Mesodermal cell (in vitro differentiated cells): ENCODE results near the gene PLCB3.

Experiments used
- H3K27ac ChIP-seq: 2 replicates; pipeline ENCODE4 v1.7.0; 2013; ENCODE audit warnings: mild to moderate bottlenecking, low read depth, low read length, moderate library complexity; ENCODE audit not compliant: severe bottlenecking
- H3K36me3 ChIP-seq: 2 replicates; pipeline ENCODE4 v1.7.1; 2013; ENCODE audit warnings: mild to moderate bottlenecking, low read length, moderate library complexity; ENCODE audit not compliant: control insufficient read depth, insufficient read depth
- H3K4me1 ChIP-seq: one replicate; pipeline ENCODE4 v1.7.1; 2013; ENCODE audit warnings: mild to moderate bottlenecking, low read length; ENCODE audit not compliant: insufficient read depth, control insufficient read depth, poor library complexity, severe bottlenecking
- H3K4me3 ChIP-seq: 2 replicates; pipeline ENCODE4 v1.7.0; 2013; ENCODE audit warnings: low read length, control low read depth, mild to moderate bottlenecking; ENCODE audit not compliant: insufficient read depth, poor library complexity, severe bottlenecking; ENCODE audit errors: extremely low read depth
- H3K9me3 ChIP-seq: 2 replicates; pipeline ENCODE4 v1.7.1; 2013; ENCODE audit warnings: mild to moderate bottlenecking, low read length, moderate library complexity; ENCODE audit not compliant: control insufficient read depth
- WGBS, 2 experiments: methylation state at CpG; one replicate each; pipeline ENCODE4 v1.1.5; 2013; ENCODE audit warnings: missing lambda C conversion rate in 2 of 2; ENCODE audit not compliant: insufficient coverage in 2 of 2; 5-methylcytosine and 5-hydroxymethylcytosine counted together

The PLCB3 gene

DNA sequence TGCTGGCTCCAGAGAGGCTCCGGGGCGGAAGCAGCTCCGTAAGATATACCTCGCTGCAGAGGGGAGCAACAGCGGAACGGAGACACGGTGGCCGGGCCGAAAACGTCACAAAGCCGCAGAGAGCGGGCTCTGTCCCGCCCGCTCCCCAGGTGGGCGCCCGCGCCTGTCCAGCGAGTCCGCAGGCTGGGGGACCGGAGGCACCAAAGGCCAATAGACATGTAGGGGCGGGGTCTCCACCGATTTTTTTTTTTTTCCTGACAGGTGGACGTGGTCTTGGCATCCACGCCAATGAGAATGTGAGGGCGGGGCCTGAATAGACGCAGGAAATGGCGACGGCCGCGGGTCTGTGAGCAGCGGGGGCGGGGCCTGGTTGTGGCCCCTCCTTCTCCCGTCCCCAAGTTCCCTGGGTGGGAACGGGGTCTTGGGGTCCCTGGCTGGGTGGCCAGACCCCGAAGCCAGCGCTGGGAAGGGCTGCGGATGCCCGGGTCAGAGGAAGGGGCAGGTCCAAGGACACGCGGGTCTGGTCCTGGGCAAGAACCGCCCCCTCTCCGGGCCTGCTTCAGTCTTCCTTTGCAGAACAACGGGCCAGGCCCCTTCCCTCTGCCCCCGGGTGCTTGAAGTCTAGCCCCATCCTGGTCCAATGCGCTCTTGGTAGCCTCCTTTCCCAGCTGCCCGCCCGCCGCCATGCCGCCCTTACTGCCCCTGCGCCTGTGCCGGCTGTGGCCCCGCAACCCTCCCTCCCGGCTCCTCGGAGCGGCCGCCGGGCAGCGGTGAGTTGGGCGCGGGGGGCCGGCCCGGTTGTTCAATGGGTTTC is 21.0 kb upstream of the PLCB3 start, which contains the start of gene DNAJC4:
TSS of gene DNAJC4 (plus strand) at position 378 of the 814 bp plus-strand sequence. CDS start at position 685, 307 bp downstream.
- peak within 1 kb of the TSS; percentile 17 for H3K27ac ChIP-seq

DNA sequence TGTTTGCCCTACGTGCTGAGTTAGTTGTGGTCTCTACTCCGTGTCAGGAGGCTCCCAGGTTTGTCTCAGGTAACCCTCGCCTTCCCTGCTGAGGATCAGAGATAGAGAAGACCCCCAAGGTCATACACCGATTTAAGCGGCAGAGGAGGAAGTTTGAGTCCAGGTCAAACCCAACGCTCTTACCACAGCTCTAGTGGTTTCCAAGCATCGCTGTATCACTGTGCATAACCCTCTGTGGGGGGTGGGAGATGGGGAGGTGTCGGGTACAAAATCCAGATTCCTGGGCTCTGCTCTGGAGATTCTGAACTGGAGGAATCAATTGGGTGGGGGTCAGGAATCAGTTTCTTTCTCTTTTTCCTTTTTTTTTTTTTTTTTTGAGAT is 20.4 kb upstream of the PLCB3 start:
- H3K27ac ChIP-seq, result no peak overlapping the region
- H3K9me3 ChIP-seq, result no peaks in the 10 kb centered on the region
- peak overlapping the region; percentile 54 for H3K4me3 ChIP-seq
- H3K4me1 ChIP-seq, result peaks cover 5% of the 10 kb centered on the region
- peaks cover 2% of the 10 kb centered on the region for H3K36me3 ChIP-seq
- WGBS, 2 experiments, result 17% methylated on average over 7 of the region's 8 CpGs; no CpG with 5 or more reads in 1 of the 2 experiments

More for the DNA sequence above, 21.0 kb upstream of the PLCB3 start, which contains the start of gene DNAJC4:
- H3K36me3 ChIP-seq, result peaks cover 2% of the 10 kb centered on the region
- peak within 1 kb of the TSS; percentile 54 for H3K4me3 ChIP-seq
- H3K4me1 ChIP-seq, result peaks cover 7% of the 10 kb centered on the region
- no peaks in the 10 kb centered on the region for H3K9me3 ChIP-seq
- 1% methylated on average over 60 to 61 of the region's 62 CpGs for WGBS, 2 experiments

GRCh38 chr11:64231546-64231945 is 19.8 kb upstream of the PLCB3 start:
- H3K9me3 ChIP-seq, result no peaks in the 10 kb centered on the region
- H3K36me3 ChIP-seq, result peaks cover 2% of the 10 kb centered on the region
- 88 to 94% methylated on average over 6 to 7 of the region's 7 CpGs for WGBS, 2 experiments
- H3K4me1 ChIP-seq, result peaks cover 5% of the 10 kb centered on the region
- H3K27ac ChIP-seq, result no peak overlapping the region
- H3K4me3 ChIP-seq, result no peak overlapping the region

GRCh38 chr11:64232182-64232966 is 19.0 kb upstream of the PLCB3 start:
- Histone ChIP-seq H3K9me3 (no peaks in the 10 kb centered on the region), H3K4me3 (no peak overlapping the region), H3K36me3 (peaks cover 5% of the 10 kb centered on the region), H3K4me1 (no peaks in the 10 kb centered on the region), H3K27ac (no peak overlapping the region)
- WGBS, 2 experiments, result 96% methylated on average over 13 to 15 of the region's 15 CpGs

- 95 to 97% methylated on average over 8 of the region's 8 CpGs for WGBS, 2 experiments
Observed at GRCh38 chr11:64232967-64233315, 18.4 kb upstream of the PLCB3 start.

DNA sequence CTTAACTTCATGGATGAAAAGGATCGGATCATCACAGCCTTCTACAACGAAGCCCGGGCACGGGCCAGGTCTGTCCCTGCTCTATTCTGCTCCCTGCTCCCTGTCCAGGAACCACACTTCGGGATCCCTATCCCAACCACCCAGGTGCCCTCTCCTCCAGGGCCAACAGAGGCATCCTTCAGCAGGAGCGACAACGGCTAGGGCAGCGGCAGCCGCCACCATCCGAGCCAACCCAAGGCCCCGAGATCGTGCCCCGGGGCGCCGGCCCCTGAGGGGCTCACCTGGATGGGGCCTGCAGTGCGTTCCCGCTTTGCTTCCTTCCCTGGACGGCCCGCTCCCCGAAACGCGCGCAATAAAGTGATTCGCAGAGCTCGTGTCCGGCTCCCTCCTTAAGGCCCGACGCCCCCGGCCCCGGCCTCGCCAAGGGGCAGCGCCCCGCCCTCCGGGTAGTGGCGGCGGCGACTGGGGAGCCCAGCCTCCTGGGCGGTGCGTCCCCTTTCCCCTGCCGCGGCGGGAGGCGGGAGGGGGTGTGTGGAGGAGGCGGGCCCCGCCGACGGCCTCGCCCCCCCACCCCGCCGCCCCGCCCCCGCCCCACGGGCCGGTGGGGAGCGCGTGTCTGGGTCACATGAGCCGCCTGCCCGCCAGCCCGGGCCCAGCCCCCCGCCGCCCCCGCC is 17.3 kb upstream of the PLCB3 start, which contains the start of gene VEGFB:
TSS of gene VEGFB (plus strand) at position 672 of the 674 bp plus-strand sequence. CDS start 250 bp downstream, outside the sequence.
- H3K9me3 ChIP-seq, result no peaks in the 10 kb centered on the region
- peak within 1 kb of the TSS; percentile 52 for H3K4me3 ChIP-seq
- peaks cover 18% of the 10 kb centered on the region for H3K36me3 ChIP-seq
- 2 to 4% methylated on average over 26 to 41 of the region's 62 CpGs for whole genome bisulfite sequencing, 2 experiments
- no peaks in the 10 kb centered on the region for H3K4me1 ChIP-seq
- no peak within 1 kb of the TSS for H3K27ac ChIP-seq

More at GRCh38 chr11:64232967-64233315, 18.4 kb upstream of the PLCB3 start:
- H3K36me3 ChIP-seq, result peaks cover 11% of the 10 kb centered on the region
- H3K4me1 ChIP-seq, result no peaks in the 10 kb centered on the region
- no peaks in the 10 kb centered on the region for H3K9me3 ChIP-seq
- H3K27ac ChIP-seq, result no peak overlapping the region
- H3K4me3 ChIP-seq, result no peak overlapping the region

DNA sequence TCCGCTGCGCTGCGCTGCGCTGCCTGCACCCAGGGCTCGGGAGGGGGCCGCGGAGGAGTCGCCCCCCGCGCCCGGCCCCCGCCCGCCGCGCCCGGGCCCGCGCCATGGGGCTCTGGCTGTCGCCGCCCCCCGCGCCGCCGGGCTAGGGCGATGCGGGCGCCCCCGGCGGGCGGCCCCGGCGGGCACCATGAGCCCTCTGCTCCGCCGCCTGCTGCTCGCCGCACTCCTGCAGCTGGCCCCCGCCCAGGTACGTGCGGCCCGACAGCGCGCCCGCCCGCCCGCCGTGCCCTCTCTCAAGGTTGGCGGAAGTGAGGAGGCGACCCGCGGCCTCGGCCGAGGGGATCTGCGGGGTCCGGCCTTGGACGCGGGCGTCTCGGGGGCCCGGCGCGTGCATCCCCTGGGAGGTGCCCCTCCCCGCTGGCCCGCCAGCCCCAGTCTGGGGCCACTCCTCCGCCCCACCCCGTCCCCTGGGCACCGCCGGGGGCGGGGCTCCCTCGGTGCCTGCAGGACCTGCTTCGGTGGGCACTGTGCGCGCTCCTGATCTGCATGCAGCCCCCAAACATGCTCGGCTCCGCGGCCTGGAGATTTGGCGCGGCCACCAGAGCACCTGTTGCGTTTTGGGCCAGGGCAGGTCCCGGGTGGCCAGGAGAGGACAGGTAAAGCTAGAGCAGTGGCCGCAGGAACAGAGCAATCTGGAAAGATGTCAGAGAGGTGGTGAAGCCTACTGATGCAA is 16.5 kb upstream of the PLCB3 start:
- Histone ChIP-seq H3K4me3 (peak overlapping the region; percentile 52), H3K9me3 (no peaks in the 10 kb centered on the region), H3K4me1 (peaks cover under 1% of the 10 kb centered on the region), H3K36me3 (peaks cover 16% of the 10 kb centered on the region), H3K27ac (no peak overlapping the region)
- 2 to 4% methylated on average over 36 to 69 of the region's 80 CpGs for WGBS, 2 experiments

GRCh38 chr11:64235437-64236161 is 15.7 kb upstream of the PLCB3 start:
- H3K36me3 ChIP-seq, result peaks cover 16% of the 10 kb centered on the region
- H3K4me1 ChIP-seq, result peaks cover 9% of the 10 kb centered on the region
- H3K27ac ChIP-seq, result no peak overlapping the region
- H3K9me3 ChIP-seq, result no peaks in the 10 kb centered on the region
- peak overlapping the region; percentile 52 for H3K4me3 ChIP-seq
- WGBS, 2 experiments, result 97 to 99% methylated on average over 10 of the region's 12 CpGs

GRCh38 chr11:64237484-64237951 is 13.8 kb upstream of the PLCB3 start:
- peaks cover 16% of the 10 kb centered on the region for H3K36me3 ChIP-seq
- H3K4me1 ChIP-seq, result peaks cover 11% of the 10 kb centered on the region
- H3K9me3 ChIP-seq, result no peaks in the 10 kb centered on the region
- 91 to 92% methylated on average over 10 to 12 of the region's 12 CpGs for WGBS, 2 experiments
- H3K4me3 ChIP-seq, result no peak overlapping the region
- H3K27ac ChIP-seq, result no peak overlapping the region
